ENCODE data around the gene NDOR1. TPM values are rescaled to one million over a fixed set of nuclear protein-coding genes. Genes with fewer than 3 reads are reported as not detected.
A peak's percentile ranks its signal among the peaks of the same experiment; 100 is the strongest.

The NDOR1 gene
- total RNA-seq, 1 donor from 2014 or later, result 22.5 TPM

DNA sequence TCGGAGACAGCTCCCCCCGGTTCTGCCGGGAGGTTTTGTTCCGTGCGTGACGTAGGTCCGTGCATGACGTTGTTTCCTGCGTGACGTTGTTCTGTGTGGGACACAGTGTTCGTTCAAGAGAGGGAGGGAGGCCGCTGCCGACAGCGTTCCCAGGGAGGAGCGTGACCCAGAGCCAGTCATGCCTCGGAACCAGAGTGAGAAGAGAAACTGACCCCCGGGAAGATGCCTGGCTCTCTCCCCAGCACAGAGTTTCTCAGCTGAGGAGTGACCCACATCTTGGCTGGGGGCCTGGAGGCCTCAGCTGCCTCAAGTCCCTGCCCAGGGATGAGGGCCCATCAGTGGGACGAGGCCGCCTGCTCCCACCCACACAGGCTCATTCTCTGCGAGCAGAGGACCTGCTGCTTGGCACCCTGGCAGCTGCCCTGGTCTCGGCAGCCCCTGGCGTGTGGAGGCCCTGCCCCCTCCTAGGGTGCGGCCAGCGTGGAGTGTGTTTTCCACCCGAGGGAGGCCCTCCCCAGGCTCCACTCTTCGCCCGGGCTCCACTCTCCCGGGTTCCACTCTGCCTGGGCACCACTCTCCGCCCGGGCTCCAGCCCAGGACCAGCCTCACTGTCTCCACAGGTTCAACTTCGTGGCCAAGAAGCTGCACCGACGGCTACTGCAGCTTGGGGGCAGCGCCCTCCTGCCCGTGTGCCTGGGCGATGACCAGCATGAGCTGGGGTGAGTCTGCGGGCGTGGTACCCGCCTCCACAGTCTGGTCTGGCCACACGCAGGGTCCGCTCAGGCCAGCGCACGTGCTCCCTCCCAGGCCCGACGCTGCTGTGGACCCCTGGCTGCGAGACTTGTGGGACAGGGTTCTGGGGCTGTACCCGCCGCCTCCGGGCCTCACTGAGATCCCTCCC is 7.9 kb downstream of the NDOR1 start:
- TF ChIP-seq, protein P1, sequence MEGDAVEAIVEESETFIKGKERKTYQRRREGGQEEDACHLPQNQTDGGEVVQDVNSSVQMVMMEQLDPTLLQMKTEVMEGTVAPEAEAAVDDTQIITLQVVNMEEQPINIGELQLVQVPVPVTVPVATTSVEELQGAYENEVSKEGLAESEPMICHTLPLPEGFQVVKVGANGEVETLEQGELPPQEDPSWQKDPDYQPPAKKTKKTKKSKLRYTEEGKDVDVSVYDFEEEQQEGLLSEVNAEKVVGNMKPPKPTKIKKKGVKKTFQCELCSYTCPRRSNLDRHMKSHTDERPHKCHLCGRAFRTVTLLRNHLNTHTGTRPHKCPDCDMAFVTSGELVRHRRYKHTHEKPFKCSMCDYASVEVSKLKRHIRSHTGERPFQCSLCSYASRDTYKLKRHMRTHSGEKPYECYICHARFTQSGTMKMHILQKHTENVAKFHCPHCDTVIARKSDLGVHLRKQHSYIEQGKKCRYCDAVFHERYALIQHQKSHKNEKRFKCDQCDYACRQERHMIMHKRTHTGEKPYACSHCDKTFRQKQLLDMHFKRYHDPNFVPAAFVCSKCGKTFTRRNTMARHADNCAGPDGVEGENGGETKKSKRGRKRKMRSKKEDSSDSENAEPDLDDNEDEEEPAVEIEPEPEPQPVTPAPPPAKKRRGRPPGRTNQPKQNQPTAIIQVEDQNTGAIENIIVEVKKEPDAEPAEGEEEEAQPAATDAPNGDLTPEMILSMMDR (IDR thresholded peaks at IDR 0.05; ENCODE audit: unreplicated experiment), result no peak
- peak overlapping the region; percentile 48 for H3K27ac Mint-ChIP-seq (ENCODE audit: unreplicated experiment)
- peak overlapping the region; percentile 59 for H3K4me3 Mint-ChIP-seq (ENCODE audit: unreplicated experiment)
- H3K27me3 Mint-ChIP-seq (ENCODE audit: unreplicated experiment), result peaks cover 12% of the 10 kb centered on the region
- H3K36me3 Mint-ChIP-seq (ENCODE audit: low read depth, unreplicated experiment), result peaks cover 13% of the 10 kb centered on the region
- no peaks in the 10 kb centered on the region for H3K9me3 Mint-ChIP-seq (ENCODE audit: unreplicated experiment)
- no peak for DNase-seq (ENCODE audit: low spot score)
- H3K4me1 Mint-ChIP-seq (ENCODE audit: unreplicated experiment), result peaks cover 6% of the 10 kb centered on the region

DNA sequence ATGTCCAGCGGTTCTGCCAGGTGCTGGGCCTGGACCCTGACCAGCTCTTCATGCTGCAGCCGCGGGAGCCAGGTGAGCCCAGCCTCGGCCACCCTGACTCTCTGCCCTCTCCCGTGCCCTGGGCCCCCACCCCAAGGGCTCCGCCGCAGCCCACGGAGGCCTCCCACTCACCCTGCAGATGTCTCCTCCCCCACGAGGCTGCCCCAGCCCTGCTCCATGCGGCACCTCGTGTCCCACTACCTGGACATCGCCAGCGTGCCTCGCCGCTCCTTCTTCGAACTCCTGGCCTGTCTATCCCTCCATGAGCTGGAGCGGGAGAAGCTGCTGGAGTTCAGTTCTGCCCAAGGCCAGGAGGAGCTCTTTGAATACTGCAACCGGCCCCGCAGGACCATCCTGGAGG is 9.1 kb downstream of the NDOR1 start:
- no peak for DNase-seq (ENCODE audit: low spot score)
- TF ChIP-seq, protein P1 (IDR thresholded peaks at IDR 0.05; ENCODE audit: unreplicated experiment), result no peak
- Mint-ChIP-seq H3K9me3 (ENCODE audit: unreplicated experiment) (no peaks in the 10 kb centered on the region), H3K36me3 (ENCODE audit: low read depth, unreplicated experiment) (peaks cover 11% of the 10 kb centered on the region), H3K4me3 (ENCODE audit: unreplicated experiment) (no peak overlapping the region), H3K4me1 (ENCODE audit: unreplicated experiment) (peaks cover 6% of the 10 kb centered on the region), H3K27ac (ENCODE audit: unreplicated experiment) (no peak overlapping the region), H3K27me3 (ENCODE audit: unreplicated experiment) (peaks cover 9% of the 10 kb centered on the region)

DNA sequence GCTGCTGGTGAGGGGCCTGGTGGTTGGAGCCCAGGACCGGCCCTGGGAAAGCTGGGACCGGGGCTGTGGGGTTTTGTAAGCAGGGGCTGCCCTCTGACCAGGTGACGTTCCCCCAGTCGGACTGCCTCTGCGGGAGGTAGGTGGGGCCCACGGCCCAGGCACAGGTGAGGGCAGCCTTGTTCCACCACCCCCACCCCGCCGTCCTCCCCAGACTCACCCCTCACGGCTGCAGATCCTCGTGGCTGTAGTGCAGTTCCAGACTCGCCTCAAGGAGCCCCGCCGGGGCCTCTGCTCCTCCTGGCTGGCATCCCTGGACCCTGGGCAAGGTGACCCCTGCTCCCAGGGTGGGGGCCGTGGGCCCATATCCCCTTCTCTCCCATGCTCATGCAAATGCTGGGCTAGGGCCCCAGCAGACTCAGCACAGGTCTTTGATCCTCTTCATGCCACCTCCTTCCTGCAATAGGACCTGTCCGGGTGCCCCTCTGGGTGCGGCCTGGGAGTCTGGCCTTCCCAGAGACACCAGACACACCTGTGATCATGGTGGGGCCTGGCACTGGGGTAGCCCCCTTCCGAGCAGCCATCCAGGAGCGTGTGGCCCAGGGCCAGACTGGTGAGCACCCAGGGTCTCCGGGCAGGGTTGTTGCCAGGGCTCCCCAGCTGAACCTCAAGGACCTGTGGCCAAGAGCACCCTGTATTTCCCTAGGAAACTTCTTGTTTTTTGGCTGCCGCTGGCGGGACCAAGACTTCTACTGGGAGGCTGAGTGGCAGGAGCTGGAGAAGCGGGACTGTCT is 9.9 kb downstream of the NDOR1 start:
- no peak for DNase-seq (ENCODE audit: low spot score)
- Mint-ChIP-seq H3K27ac (ENCODE audit: unreplicated experiment) (no peak overlapping the region), H3K27me3 (ENCODE audit: unreplicated experiment) (peaks cover 9% of the 10 kb centered on the region), H3K4me1 (ENCODE audit: unreplicated experiment) (peaks cover 6% of the 10 kb centered on the region), H3K9me3 (ENCODE audit: unreplicated experiment) (no peaks in the 10 kb centered on the region), H3K4me3 (ENCODE audit: unreplicated experiment) (no peak overlapping the region), H3K36me3 (ENCODE audit: low read depth, unreplicated experiment) (peaks cover 11% of the 10 kb centered on the region)
- TF ChIP-seq, protein P1 (IDR thresholded peaks at IDR 0.05; ENCODE audit: unreplicated experiment), result no peak

DNA sequence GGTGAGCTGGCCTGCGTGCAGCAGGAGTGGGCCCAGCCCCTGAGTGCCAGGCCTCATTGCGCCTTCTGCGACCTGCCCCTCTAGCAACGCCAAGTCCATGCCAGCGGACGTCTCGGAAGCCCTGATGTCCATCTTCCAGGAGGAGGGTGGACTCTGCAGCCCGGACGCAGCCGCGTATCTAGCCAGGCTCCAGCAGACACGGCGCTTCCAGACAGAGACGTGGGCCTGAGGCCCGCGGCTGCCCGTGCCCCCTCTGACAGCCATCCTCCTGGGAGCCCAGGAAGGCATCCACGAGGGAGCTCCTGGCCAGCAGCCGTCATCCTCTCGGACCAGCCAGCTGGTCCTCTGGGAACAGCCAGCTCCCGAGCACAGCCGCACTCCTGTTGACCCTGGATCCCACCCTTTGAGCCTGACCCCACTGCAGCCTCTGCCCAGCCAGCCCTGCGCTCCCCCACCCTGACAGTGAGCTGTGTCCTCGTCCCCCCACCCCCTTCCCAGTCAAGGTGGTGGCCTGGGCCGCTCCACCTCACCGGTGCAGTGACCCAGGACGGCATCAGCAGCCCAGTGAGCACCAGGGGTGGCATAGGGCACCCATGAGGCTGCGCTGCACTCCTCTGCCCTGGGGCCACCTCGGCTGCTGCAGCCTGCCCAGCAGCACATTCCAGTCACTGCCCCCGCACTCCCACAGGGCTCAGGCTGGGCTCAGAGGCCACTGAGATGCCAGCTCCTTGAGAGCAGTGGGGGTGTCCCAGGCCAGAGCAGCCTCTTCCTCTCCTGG is 10.9 kb downstream of the NDOR1 start:
- Mint-ChIP-seq H3K9me3 (ENCODE audit: unreplicated experiment) (no peaks in the 10 kb centered on the region), H3K36me3 (ENCODE audit: low read depth, unreplicated experiment) (peaks cover 6% of the 10 kb centered on the region), H3K4me1 (ENCODE audit: unreplicated experiment) (peaks cover under 1% of the 10 kb centered on the region), H3K27ac (ENCODE audit: unreplicated experiment) (no peak overlapping the region), H3K4me3 (ENCODE audit: unreplicated experiment) (no peak overlapping the region), H3K27me3 (ENCODE audit: unreplicated experiment) (peaks cover 8% of the 10 kb centered on the region)
- no peak for DNase-seq (ENCODE audit: low spot score)
- TF ChIP-seq, protein P1 (IDR thresholded peaks at IDR 0.05; ENCODE audit: unreplicated experiment), result no peak

Measured in endothelial cell (in vitro differentiated cells).